CMK (cell line): ENCODE results near the gene GPR68.
"Not testable (repeated sequence)": the region's sequence is repeated elsewhere in the genome, so short reads cannot be mapped to it uniquely, and the experiment has no call there.

Experiments used
- DNase-seq: peaks from one replicate; pipeline ENCODE4 v3.0.0-alpha.2; 2010; ENCODE audit warnings: low read depth

Gene GPR68

DNA sequence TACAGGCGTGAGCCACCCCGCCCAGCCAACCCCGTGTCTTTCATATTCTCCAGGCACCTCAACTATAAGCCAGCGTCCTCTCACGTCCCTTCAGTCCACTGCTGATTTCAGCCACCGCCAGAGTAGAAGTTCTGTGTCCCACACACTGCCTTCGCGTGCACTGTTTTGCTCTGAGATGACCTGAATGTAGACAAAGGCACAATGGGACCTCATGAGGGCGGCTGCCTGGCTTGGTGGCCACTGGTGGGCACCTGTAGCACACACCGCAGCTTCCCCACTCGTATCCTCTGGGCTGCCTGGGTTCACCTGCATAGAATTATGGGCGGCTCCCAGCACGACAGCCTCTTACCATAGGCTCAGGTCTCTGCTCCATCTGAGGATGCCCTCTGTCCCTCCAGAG lies 57.2 kb downstream of the GPR68 start:
- DNase-seq = no peak

DNA sequence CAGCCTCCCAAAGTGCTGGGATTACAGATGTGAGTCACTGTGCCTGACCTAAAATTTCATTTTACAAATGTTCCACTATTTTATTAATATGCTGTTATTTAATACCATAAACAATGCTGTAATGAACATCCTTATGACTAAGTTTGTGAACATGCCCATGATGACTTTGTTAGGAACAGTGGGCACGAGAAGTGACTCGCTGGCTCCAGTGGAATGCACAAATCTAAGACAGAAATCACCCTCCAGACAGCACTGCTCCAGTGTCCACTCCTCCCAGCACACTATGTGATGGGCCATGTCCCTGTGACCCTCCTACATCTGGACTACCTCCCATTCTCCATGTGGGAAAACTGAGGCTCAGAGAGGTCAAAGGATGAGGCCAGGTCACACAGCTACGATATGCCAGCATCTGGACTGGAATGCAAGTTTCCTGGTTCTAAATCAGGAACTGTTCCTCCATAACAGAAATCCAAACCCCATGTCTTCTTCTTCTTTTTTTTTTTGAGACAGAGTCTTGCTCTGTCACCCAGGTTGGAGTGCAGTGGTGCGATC lies 57.9 kb downstream of the GPR68 start:
- DNase-seq = no peak

DNA sequence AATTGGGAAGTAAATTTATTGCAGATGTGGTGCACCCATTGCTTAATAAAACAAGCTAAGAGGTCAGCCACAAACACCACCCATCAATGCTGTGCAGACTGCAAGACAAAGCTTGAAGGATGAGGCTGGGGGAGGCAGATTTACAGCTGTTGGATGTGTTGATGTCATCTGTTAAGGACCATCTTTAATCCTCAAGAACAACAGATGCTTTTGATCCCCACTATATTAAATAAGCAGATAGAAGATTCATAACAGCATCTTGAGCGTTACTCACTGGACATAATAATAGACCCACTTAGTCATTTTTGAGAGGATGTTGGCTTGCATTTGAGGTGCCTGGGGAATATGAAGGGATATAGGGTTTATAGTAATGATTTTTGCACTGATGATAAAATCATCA lies 58.8 kb downstream of the GPR68 start:
- DNase-seq = no peak

DNA sequence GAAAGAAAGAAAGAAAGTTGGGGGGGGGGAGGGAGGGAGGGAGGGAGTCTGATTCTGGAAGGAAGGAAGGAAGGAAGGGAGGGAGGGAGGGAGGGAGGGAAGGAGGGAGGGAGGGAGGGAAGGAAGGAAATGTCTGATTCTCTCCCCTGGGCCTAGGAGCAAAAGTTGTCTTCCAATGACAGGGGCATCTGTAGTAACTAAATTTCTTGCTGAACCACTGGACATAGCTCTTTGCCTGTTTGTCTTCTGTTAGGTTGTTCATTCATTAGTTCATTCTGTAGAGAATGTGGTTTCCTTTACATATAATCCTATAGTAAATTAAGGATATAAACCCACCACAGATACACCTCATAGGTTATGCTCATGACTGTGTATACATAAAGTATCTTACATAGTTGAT lies 59.9 kb downstream of the GPR68 start:
- no peak for DNase-seq

- DNase-seq = not testable (repeated sequence)
These were observed 61.8 kb downstream of the GPR68 start for GRCh38 chr14:91182753-91183152.
